ENCODE data around the gene YAF2.

DNA sequence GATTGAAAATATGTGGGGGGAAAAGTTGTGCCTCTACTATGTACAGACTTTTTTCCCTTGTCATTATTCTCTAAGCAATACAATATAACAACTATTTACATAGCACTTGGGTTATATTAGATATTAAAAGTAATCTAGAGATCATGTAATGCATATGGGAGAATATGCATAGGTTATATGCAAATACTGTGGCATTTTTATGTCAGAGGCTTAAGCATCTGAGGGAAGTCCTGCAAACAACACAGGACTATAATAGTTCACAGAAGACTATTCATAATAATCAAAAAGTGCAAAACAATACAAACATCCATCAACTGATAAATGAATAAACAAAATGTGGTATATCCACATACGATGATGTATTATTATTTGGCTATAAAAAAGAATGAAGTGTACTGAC lies 33.7 kb downstream of the YAF2 start:
- no peak for TF ChIP-seq POLR2A (IDR thresholded peaks at IDR 0.05)
- TF ChIP-seq, protein P1, sequence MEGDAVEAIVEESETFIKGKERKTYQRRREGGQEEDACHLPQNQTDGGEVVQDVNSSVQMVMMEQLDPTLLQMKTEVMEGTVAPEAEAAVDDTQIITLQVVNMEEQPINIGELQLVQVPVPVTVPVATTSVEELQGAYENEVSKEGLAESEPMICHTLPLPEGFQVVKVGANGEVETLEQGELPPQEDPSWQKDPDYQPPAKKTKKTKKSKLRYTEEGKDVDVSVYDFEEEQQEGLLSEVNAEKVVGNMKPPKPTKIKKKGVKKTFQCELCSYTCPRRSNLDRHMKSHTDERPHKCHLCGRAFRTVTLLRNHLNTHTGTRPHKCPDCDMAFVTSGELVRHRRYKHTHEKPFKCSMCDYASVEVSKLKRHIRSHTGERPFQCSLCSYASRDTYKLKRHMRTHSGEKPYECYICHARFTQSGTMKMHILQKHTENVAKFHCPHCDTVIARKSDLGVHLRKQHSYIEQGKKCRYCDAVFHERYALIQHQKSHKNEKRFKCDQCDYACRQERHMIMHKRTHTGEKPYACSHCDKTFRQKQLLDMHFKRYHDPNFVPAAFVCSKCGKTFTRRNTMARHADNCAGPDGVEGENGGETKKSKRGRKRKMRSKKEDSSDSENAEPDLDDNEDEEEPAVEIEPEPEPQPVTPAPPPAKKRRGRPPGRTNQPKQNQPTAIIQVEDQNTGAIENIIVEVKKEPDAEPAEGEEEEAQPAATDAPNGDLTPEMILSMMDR (IDR thresholded peaks at IDR 0.05), result no peak
